BE2C (cell line): Measurements from ENCODE around the gene SNTG2.

ENCODE experiments used
- DNase-seq: peaks from one replicate; pipeline ENCODE4 v3.0.0-alpha.2; 2020
- H3K27me3 ChIP-seq: fragments of 250-450 bp; sonication (Bioruptor Pico); 2 replicates; pipeline ENCODE4 v1.5.1; 2020; ENCODE audit warnings: mild to moderate bottlenecking
- H3K36me3 ChIP-seq: fragments of 250-450 bp; sonication (Bioruptor Pico); 2 replicates; pipeline ENCODE4 v1.5.1; 2020; ENCODE audit warnings: mild to moderate bottlenecking
- H3K4me1 ChIP-seq: fragments of 250-450 bp; sonication (Bioruptor Pico); 2 replicates; pipeline ENCODE4 v1.5.1; 2020
- H3K4me3 ChIP-seq: 2 replicates; pipeline ENCODE4 v1.5.1; 2011; ENCODE audit warnings: low read depth, low read length
- H3K9me3 ChIP-seq: fragments of 250-450 bp; sonication (Bioruptor Pico); 2 replicates; pipeline ENCODE4 v1.5.1; 2020
- CTCF ChIP-seq: IDR thresholded peaks from 2 replicates; pipeline ENCODE4 v1.5.1; 2012; ENCODE audit warnings: mild to moderate bottlenecking, low read depth, low read length

SNTG2 gene

GRCh38 chr2:939936-940601, 10.6 kb upstream of the SNTG2 start:
- H3K27me3 ChIP-seq: no peaks in the 10 kb centered on the region

GRCh38 chr2:941871-942270, 8.8 kb upstream of the SNTG2 start:
- DNase-seq: no peak
- Histone ChIP-seq H3K36me3 (no peaks in the 10 kb centered on the region), H3K4me1 (no peaks in the 10 kb centered on the region), H3K4me3 (no peak overlapping the region), H3K9me3 (no peaks in the 10 kb centered on the region), H3K27me3 (no peaks in the 10 kb centered on the region)
- TF ChIP-seq CTCF: no peak

More at GRCh38 chr2:939936-940601, 10.6 kb upstream of the SNTG2 start:
- DNase-seq: no peak
- no peaks in the 10 kb centered on the region for H3K4me1 ChIP-seq
- no peaks in the 10 kb centered on the region for H3K9me3 ChIP-seq
- TF ChIP-seq CTCF: no peak
- H3K36me3 ChIP-seq: no peaks in the 10 kb centered on the region
- no peak overlapping the region for H3K4me3 ChIP-seq

GRCh38 chr2:942775-943460, 7.7 kb upstream of the SNTG2 start:
- Histone ChIP-seq H3K36me3 (no peaks in the 10 kb centered on the region), H3K9me3 (no peaks in the 10 kb centered on the region), H3K4me1 (no peaks in the 10 kb centered on the region), H3K4me3 (no peak overlapping the region), H3K27me3 (peaks cover 3% of the 10 kb centered on the region; the same call in 1 of the 2 replicates)
- no peak for DNase-seq
- TF ChIP-seq CTCF: no peak

GRCh38 chr2:943461-943797, 7.2 kb upstream of the SNTG2 start:
- H3K9me3 ChIP-seq: no peaks in the 10 kb centered on the region
- DNase-seq: no peak
- H3K36me3 ChIP-seq: no peaks in the 10 kb centered on the region
- no peak for TF ChIP-seq CTCF
- peaks cover 3% of the 10 kb centered on the region; the same call in 1 of the 2 replicates for H3K27me3 ChIP-seq
- H3K4me1 ChIP-seq: no peaks in the 10 kb centered on the region
- no peak overlapping the region for H3K4me3 ChIP-seq

- Histone ChIP-seq H3K36me3 (no peaks in the 10 kb centered on the region), H3K27me3 (peaks cover 5% of the 10 kb centered on the region; the same call in 1 of the 2 replicates), H3K9me3 (no peaks in the 10 kb centered on the region), H3K4me1 (no peaks in the 10 kb centered on the region), H3K4me3 (no peak overlapping the region)
- DNase-seq: no peak
- no peak for TF ChIP-seq CTCF
Measured at GRCh38 chr2:943821-944220, 6.8 kb upstream of the SNTG2 start.

- Histone ChIP-seq H3K36me3 (no peaks in the 10 kb centered on the region), H3K4me3 (no peak overlapping the region), H3K4me1 (no peaks in the 10 kb centered on the region), H3K9me3 (no peaks in the 10 kb centered on the region), H3K27me3 (peaks cover 10% of the 10 kb centered on the region)
- no peak for DNase-seq
- TF ChIP-seq CTCF: no peak
Measured at GRCh38 chr2:944693-945092, 6.0 kb upstream of the SNTG2 start.
